ENCODE measurements around the gene NCAN. TPM values are rescaled to one million over a fixed set of nuclear protein-coding genes. Genes with fewer than 3 reads are reported as not detected.

The NCAN gene
- total RNA-seq, 3 donors from 2014 or later (not counting 1 experiment from before 2014, with no cell fraction given), result not detected

DNA sequence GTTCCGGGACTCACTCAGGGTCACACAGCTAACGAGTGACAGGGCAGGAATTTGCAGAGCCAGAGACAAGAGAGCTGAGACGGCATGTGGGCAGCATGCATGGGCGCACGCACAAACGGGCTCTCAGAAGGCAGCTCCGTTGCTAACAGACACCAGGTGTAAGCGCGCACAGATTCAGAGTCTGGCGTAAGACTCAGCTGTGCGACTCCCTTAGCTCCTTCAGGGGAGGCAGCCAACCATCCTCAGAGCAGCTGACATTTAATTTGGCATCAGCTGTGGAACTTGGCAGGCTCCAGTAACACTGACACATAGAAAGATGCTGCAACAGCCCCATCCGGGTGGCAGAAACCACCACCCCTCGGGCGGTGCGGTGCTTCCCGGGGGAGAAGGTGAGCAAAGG lies 68.8 kb downstream of the NCAN start:
- Mint-ChIP-seq H3K27me3 (ENCODE audit: low read depth in 2 of 2) (no peaks in the 10 kb centered on the region), H3K4me1 (no peaks in the 10 kb centered on the region), H3K9me3 (no peaks in the 10 kb centered on the region), H3K36me3 (peaks cover 9% of the 10 kb centered on the region), H3K4me3 (no peak overlapping the region), H3K27ac (no peak overlapping the region)
- WGBS (ENCODE audit: insufficient coverage), result 97% methylated on average over 16 of the region's 16 CpGs
- TF ChIP-seq, protein P1, sequence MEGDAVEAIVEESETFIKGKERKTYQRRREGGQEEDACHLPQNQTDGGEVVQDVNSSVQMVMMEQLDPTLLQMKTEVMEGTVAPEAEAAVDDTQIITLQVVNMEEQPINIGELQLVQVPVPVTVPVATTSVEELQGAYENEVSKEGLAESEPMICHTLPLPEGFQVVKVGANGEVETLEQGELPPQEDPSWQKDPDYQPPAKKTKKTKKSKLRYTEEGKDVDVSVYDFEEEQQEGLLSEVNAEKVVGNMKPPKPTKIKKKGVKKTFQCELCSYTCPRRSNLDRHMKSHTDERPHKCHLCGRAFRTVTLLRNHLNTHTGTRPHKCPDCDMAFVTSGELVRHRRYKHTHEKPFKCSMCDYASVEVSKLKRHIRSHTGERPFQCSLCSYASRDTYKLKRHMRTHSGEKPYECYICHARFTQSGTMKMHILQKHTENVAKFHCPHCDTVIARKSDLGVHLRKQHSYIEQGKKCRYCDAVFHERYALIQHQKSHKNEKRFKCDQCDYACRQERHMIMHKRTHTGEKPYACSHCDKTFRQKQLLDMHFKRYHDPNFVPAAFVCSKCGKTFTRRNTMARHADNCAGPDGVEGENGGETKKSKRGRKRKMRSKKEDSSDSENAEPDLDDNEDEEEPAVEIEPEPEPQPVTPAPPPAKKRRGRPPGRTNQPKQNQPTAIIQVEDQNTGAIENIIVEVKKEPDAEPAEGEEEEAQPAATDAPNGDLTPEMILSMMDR (IDR thresholded peaks at IDR 0.05), result no peak
- H3K27me3 ChIP-seq (ENCODE audit: control insufficient read depth, insufficient read depth, low read length), result no peaks in the 10 kb centered on the region
- no peak overlapping the region for H3K27ac ChIP-seq (ENCODE audit: low read length)
- DNase-seq (no peak), ATAC-seq (no peak)
- H3K4me1 ChIP-seq (ENCODE audit: control insufficient read depth, insufficient read depth, low read length), result no peaks in the 10 kb centered on the region
- intact Hi-C loops (cut with micrococcal nuclease), result no loop called here
- no peaks in the 10 kb centered on the region for H3K9me3 ChIP-seq (ENCODE audit: control insufficient read depth, insufficient read depth, low read length)
- H3K36me3 ChIP-seq (ENCODE audit: control insufficient read depth, insufficient read depth, low read length), result peaks cover 64% of the 10 kb centered on the region
- no peak overlapping the region for H3K4me3 ChIP-seq (ENCODE audit: low read length)

DNA sequence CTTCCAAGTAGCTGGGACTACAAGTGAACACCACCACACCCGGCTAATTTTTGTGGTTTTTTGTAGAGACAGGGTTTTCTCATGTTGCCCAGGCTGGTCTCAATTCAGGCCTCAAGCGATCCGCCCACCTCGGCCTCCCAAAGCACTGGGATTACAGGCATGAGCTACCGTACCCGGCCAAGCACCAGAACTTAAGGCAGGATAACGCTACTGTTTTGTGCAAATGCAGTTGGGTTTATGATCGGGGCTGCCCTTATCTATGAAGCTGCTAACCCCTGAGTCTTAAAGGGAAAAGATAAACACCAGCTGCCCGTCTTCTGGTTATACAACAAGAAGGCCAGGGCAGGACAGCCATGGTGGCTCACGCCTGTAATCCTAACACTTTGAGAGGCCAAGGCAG lies 73.9 kb downstream of the NCAN start:
- Mint-ChIP-seq H3K27me3 (ENCODE audit: low read depth in 2 of 2) (no peaks in the 10 kb centered on the region), H3K4me3 (no peak overlapping the region), H3K4me1 (peaks cover 0 to 3% of the 10 kb centered on the region in 2 donors), H3K9me3 (no peaks in the 10 kb centered on the region), H3K36me3 (peaks cover 17% of the 10 kb centered on the region), H3K27ac (no peak overlapping the region)
- Histone ChIP-seq H3K27ac (ENCODE audit: low read length) (no peak overlapping the region), H3K36me3 (ENCODE audit: control insufficient read depth, insufficient read depth, low read length) (peaks cover 57% of the 10 kb centered on the region), H3K4me3 (ENCODE audit: low read length) (no peak overlapping the region), H3K27me3 (ENCODE audit: control insufficient read depth, insufficient read depth, low read length) (no peaks in the 10 kb centered on the region), H3K9me3 (ENCODE audit: control insufficient read depth, insufficient read depth, low read length) (no peaks in the 10 kb centered on the region), H3K4me1 (ENCODE audit: control insufficient read depth, insufficient read depth, low read length) (no peaks in the 10 kb centered on the region)
- 97% methylated on average over 10 of the region's 10 CpGs for WGBS (ENCODE audit: insufficient coverage)
- intact Hi-C loops (cut with micrococcal nuclease), result no loop called here
- TF ChIP-seq, protein P1 (IDR thresholded peaks at IDR 0.05), result no peak
- ATAC-seq, result no peak
- no peak for DNase-seq

DNA sequence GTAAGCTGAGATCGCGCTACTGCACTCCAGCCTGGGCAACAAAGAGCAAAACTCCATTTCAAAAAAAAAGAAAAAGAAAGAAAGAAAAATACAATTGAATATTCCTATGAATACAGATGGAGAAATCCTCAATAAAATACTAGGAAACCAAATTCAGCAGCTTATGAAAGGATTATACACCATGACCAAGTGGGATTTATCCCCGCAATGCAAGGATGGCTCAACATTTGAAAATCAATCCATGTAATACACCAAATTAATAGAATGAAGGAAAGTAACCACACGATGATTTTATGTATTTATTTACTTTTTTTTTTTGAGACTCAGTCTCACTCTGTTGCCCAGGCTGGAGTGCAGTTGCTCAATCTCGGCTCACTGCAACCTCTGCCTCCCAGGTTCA lies 80.8 kb downstream of the NCAN start:
- no peak overlapping the region for H3K27ac Mint-ChIP-seq
- DNase-seq (no peak), ATAC-seq (no peak)
- no peaks in the 10 kb centered on the region for H3K27me3 ChIP-seq (ENCODE audit: control insufficient read depth, insufficient read depth, low read length)
- H3K36me3 Mint-ChIP-seq, result peaks cover 7% of the 10 kb centered on the region
- 100% methylated on average over 2 of the region's 5 CpGs for WGBS (ENCODE audit: insufficient coverage)
- TF ChIP-seq, protein P1 (IDR thresholded peaks at IDR 0.05), result no peak
- H3K4me1 ChIP-seq (ENCODE audit: control insufficient read depth, insufficient read depth, low read length), result no peaks in the 10 kb centered on the region
- peaks cover 40% of the 10 kb centered on the region for H3K36me3 ChIP-seq (ENCODE audit: control insufficient read depth, insufficient read depth, low read length)
- H3K27me3 Mint-ChIP-seq (ENCODE audit: low read depth in 2 of 2), result no peaks in the 10 kb centered on the region
- peaks cover 0 to 3% of the 10 kb centered on the region in 2 donors for H3K4me1 Mint-ChIP-seq
- H3K4me3 ChIP-seq (ENCODE audit: low read length), result no peak overlapping the region
- H3K9me3 Mint-ChIP-seq, result no peaks in the 10 kb centered on the region
- H3K27ac ChIP-seq (ENCODE audit: low read length), result no peak overlapping the region
- no peaks in the 10 kb centered on the region for H3K9me3 ChIP-seq (ENCODE audit: control insufficient read depth, insufficient read depth, low read length)
- H3K4me3 Mint-ChIP-seq, result no peak overlapping the region
- intact Hi-C loops (cut with micrococcal nuclease), result no loop called here

DNA sequence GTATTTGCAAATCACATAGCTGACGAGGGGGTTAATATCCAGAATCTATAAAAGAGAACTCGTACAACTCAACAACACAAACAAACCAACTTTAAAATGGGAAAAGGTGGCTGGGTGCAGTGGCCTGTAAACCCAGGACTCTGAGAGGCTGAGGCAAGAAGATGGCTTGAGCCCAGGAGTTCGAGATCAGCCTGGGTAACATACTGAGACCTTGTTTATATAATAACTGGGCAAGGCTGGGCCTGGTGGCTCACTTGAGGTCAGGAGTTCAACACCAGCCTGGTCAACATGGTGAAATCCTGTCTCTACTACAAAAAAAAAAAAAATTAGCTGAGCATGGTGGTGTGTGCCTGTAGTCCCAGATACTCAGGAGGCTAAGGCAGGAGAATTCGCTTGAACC lies 83.2 kb downstream of the NCAN start:
- H3K4me1 Mint-ChIP-seq, result peaks cover 0 to 1% of the 10 kb centered on the region in 2 donors
- no peak for ATAC-seq

More for the DNA sequence above, 83.2 kb downstream of the NCAN start:
- H3K4me3 ChIP-seq (ENCODE audit: low read length), result no peak overlapping the region
- TF ChIP-seq, protein P1 (IDR thresholded peaks at IDR 0.05), result no peak
- H3K9me3 Mint-ChIP-seq, result no peaks in the 10 kb centered on the region
- DNase-seq, result no peak
- H3K27ac Mint-ChIP-seq, result no peak overlapping the region
- H3K27me3 Mint-ChIP-seq (ENCODE audit: low read depth in 2 of 2), result no peaks in the 10 kb centered on the region
- whole genome bisulfite sequencing (ENCODE audit: insufficient coverage), result 100% methylated on average over 2 of the region's 4 CpGs
- no peak overlapping the region for H3K27ac ChIP-seq (ENCODE audit: low read length)
- intact Hi-C loops (cut with micrococcal nuclease), result no loop called here
- peaks cover 7% of the 10 kb centered on the region for H3K36me3 Mint-ChIP-seq
- H3K9me3 ChIP-seq (ENCODE audit: control insufficient read depth, insufficient read depth, low read length), result no peaks in the 10 kb centered on the region
- peaks cover 21% of the 10 kb centered on the region for H3K36me3 ChIP-seq (ENCODE audit: control insufficient read depth, insufficient read depth, low read length)
- H3K4me3 Mint-ChIP-seq, result no peak overlapping the region
- H3K27me3 ChIP-seq (ENCODE audit: control insufficient read depth, insufficient read depth, low read length), result no peaks in the 10 kb centered on the region
- no peaks in the 10 kb centered on the region for H3K4me1 ChIP-seq (ENCODE audit: control insufficient read depth, insufficient read depth, low read length)

Data from natural killer cell (primary cell).